ENCODE data around the gene THSD1.
A peak's percentile ranks its signal among the peaks of the same experiment; 100 is the strongest.

The THSD1 gene, protein sequence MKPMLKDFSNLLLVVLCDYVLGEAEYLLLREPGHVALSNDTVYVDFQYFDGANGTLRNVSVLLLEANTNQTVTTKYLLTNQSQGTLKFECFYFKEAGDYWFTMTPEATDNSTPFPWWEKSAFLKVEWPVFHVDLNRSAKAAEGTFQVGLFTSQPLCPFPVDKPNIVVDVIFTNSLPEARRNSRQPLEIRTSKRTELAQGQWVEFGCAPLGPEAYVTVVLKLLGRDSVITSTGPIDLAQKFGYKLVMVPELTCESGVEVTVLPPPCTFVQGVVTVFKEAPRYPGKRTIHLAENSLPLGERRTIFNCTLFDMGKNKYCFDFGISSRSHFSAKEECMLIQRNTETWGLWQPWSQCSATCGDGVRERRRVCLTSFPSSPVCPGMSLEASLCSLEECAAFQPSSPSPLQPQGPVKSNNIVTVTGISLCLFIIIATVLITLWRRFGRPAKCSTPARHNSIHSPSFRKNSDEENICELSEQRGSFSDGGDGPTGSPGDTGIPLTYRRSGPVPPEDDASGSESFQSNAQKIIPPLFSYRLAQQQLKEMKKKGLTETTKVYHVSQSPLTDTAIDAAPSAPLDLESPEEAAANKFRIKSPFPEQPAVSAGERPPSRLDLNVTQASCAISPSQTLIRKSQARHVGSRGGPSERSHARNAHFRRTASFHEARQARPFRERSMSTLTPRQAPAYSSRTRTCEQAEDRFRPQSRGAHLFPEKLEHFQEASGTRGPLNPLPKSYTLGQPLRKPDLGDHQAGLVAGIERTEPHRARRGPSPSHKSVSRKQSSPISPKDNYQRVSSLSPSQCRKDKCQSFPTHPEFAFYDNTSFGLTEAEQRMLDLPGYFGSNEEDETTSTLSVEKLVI

DNA sequence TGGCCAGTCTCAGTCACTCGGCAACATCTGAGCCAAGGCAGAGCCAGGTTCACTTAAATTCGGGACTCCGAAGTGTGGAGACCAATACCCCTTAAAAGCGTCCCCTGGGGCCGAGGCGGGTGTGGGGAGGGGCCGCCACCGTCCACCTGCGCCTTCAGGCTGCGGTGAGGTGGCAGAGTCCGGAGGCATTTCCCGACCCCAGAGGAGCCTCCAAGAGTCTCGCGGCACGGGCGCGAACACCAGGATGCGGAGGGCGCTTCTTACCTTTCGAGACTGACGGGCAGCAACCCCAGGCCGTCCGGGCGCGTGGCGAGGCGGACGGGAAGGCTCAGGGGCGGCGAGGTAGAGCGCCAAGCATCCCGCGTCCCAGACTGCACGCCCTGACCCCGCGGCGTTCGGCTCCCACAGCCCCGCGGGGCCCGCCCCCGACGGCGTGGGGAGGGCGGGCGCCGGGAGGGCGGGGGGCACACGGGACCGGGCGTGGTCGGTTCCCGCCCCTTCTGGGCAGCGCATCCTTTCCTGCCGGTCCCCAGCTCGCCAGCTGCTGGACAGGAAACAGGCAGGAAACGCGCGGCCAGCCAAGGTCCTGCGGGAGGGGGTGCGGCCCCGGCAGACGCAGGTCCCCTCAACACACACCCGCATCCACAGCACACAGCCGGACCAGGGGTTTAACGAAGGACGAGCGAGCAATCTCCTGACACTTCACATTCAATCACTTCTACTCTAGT, at the start of gene THSD1:
Gene THSD1, minus strand, starts transcription at position 406 of the 728 bp plus-strand sequence. CDS start 3,572 bp downstream, outside the sequence.
- DNase-seq (ENCODE audit: low read depth) = no peak

DNA sequence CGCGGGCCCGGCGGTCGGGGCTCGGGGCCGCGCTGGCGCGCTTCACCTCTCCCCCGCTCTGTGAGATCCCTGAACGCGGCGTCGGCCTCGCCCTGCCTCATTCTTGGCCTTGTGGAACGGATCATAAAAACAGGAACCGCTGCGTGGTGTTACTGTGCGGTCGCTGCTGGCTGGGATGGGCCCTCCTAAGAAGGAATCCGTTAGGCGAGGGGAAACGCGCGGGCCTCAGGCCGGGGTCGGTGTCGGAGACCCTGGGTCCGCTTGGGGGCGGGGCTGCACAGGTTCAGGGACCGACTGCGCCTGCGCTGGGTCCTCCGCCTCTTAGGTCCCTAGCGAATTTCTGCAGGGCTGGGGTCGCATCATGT, 49.7 kb upstream of the THSD1 start:
- DNase-seq (ENCODE audit: low read depth) = peak; percentile 59

DNA sequence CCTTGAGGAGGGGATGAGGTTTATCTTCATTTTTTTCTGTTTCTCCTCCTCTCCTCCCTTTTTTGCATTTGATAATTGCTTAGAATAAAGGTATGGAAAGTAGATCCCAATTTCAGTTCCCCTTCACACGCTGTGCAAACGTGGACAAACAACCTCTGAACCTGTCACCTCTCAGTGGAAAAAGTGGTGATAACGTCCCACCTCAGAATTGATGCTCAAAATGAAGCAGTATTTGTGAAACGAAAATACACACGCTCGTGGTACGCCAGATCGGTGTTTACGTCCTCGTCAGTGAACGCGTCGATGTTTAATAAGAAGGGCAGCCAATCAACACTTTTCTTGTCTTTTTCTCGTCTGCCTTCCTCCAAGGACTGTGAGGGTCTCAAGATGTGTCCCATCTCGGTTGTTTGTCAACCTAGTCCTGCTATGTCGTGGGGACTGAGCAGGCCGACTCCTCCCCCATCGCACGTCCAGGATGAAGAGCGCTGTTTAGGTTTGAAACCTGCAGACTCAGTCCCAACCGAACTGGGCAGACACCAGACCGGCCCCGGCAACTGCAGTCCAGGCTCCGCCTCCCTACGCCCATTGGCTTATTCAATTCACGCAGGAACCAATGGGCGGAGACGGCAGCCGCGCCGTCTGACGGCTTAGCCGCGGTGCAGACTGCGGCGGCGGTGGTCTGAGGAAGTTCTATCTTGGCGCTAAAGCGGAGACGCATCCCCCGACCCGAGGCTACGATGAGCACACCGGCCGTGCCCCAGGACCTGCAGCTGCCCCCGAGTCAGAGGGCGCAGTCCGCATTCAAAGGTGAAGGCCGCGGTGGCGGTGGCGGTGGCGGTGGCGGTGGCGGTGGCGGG, 49.1 kb upstream of the THSD1 start, which contains the start of gene CKAP2:
Gene CKAP2, plus strand, starts transcription at position 659 of the 857 bp plus-strand sequence. Its CDS starts 79 bp downstream, at position 738.
- DNase-seq (ENCODE audit: low read depth) = peak; percentile 87

DNA sequence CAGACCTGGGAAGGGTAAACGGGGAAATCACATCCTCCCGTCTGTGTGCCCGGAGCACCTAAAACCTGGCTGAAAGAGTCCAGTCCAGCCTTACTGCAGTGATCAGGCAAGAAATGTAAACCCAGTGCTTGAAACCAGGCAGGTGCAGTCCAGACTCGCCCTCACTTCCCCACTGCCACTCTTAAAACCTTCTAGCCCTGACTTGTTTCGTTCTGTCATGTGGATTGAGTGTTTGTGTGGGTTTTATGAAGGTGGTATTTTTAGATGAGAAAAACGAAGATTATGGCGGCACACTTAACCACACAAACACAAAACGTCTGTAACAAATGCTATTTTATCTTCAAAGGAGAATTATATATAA, 48.5 kb upstream of the THSD1 start:
- no peak for DNase-seq (ENCODE audit: low read depth)

DNA sequence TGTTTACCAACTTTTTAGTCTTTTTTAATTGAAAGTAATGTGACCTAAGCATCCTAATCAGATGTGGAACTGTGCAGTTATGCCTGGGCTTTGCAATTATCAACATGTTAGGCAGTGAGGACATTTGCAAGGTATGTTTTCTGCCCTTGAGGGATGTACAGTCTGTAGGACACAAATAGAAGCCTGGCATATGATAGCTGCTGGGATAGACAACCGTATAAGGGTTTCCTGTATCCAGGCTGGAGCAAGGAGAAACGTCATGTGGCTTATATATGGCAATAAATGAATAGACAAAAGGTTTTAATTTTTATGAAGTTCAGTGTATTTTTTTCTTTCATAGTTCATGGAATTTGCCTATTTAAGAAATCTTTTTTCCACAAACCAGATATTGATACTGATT, 46.5 kb upstream of the THSD1 start:
- no peak for DNase-seq (ENCODE audit: low read depth)

DNA sequence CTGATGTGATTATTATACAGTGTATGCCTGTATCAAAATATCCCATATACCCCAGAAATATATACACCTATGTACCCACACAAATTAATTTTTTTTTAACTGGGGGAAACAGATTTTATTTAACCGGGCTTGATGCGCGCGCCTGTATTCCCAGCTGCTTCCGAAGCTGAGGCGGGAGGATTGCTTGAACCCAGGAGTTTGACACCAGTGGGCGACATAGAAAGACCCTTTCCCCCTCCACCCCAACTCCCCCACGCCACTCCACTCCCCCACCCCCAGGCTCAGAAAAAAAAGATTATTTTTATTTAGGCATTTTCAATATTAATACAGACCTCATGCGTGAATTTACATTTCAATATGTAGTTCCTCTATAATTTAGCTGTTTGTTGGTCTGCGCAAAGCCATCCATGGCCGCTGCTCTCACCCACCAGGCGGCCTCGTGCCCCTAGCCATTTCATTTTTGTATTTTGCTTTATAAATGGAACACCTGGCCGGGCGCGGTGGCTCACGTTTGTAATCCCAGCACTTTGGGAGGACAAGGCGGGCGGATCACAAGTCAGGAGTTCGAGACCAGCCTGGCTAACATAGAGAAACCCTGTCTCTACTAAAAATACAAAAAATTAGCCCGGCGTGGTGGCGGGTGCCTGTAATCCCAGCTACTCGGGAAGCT, 45.3 kb upstream of the THSD1 start:
- DNase-seq (ENCODE audit: low read depth) = no peak

DNA sequence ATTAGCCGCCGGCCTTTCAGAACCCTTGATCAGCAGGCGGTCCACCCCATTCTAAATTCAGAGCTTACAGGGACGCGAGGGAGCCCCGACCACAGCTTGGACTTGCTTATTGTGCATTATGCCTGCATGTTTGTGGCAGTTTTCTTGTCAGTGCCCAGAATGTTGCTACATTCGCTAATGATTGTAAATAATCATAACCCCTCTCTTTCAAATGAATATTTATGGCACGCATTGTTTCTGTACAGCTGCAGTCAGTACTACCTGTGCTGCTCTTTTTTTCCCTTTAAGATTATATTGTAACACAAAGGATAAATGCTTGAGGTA, 44.8 kb upstream of the THSD1 start:
- DNase-seq (ENCODE audit: low read depth) = no peak

DNA sequence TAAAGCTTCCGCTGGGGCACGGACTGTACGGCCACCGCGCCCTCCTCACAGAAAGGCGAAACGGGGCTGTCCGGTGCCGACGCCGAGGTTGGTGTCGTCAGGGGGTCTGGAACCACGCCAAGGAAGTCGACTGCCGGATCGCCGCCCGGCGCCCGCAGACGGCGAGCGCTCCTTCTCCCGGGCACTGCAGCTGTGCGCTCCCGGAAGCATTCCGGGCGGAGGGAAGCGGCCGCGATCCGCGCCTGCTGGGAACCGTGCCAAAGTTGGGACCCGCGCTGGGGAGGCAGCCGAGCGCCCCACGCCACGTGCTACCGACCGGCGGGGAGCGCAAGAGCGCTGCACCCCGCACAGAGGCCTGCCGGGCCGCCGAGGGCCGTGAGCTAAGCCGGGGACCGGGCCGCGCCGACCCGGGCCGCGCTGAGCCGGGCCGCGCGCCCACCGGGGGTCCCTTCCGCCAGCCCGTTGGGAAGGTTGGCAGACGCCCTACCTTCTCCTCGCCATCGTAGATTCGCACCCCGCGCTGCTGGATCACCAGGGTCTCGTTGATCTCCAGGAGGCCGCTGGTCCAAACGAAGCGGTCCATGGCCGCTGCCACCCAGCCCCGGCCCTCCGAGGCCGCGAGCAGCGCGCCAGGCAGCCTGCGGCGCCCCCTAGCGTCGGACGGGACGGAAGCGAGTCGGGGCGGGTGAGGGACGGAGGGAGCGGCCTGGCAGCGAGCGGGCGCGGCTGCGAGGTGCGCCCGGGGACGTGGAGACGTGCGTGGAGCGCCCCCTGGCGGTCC, 44.2 kb upstream of the THSD1 start, which contains the start of gene VPS36:
Gene VPS36, minus strand, starts transcription at position 623 of the 781 bp plus-strand sequence. Its CDS starts 40 bp downstream, at position 583.
- peak; percentile 94 for DNase-seq (ENCODE audit: low read depth)

DNA sequence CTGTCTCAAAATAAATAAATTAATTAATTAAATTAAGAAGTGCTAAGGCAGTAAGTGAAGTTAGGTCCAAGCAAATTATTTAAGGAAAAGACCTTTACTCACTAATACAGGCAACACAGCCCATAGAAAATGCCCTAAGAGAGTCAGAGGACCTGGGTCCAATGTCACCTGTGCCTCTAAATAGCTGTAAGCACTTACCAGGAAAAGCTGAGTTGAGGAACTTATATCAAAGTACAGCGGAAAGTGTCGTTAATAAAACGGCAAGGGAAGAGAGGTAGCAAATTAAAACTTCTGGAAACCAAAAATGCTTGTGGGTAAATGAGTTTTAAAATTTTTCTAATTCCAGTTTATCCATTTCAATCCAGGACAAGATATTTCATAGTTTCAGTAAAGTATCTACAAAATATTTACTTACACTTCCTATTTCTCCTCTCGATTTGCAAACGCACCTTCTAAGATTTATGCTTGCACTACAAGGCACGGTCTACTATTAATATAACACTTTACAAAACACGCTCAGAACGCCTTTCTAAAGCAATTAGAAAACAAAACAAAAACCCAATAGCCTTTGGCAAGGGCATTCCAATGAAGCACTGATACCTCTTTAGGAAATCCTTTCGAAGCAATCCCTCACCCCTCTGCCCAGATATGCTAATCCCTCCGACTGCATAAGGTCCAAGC, 43.5 kb upstream of the THSD1 start:
- no peak for DNase-seq (ENCODE audit: low read depth)

DNA sequence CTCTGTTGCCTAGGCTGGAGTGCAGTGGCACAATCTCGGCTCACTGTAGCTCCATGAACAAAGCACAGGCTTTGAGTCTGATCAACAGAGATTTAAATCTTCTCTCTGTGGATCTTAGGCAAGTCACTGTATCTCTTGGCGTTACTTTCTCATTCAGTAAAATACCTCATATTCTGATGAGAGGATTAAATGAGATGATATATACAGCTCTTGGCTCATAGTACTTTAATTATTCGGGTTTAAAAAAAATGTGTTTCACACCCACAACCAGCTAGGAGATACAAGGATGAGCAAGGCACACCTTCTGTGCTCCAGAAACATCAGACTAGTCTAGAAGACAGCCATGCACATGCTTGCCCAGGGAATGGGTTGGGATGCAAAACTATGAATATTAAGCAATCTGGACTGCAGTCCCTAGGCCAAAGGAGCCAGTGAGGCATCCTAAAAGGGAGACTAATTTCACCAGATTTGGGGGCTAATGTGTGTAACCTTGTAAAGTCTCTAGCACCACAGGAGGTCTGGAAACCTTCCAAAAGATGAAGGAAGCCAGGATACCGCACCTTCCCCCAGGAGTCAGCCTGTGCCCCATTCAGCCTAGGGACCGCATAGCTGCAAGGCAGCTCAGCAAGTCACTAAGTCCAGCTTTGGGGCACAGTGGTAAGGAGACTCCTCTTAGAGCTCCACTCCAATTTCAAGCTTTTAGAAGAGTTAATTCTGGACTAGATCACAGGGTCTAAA, 42.0 kb upstream of the THSD1 start:
- no peak for DNase-seq (ENCODE audit: low read depth)

DNA sequence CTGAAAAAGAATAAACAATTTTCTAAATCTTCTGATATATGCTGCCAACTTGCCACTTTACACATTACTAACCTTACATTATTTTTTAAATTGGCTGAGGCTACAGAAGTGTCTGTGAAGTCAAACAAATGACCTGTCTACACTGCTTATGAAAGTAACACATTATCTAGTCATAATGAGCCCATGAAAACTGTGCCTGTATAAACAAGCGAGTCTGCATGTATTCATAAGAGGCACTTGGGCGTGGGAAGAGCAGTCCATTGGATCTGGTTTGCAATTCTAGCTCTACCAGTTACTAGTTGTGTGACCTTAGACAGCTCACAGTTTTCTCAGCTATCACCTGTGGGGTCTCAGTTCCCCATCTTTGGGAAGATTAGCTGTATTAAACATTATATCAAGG, 41.4 kb upstream of the THSD1 start:
- DNase-seq (ENCODE audit: low read depth) = no peak

DNA sequence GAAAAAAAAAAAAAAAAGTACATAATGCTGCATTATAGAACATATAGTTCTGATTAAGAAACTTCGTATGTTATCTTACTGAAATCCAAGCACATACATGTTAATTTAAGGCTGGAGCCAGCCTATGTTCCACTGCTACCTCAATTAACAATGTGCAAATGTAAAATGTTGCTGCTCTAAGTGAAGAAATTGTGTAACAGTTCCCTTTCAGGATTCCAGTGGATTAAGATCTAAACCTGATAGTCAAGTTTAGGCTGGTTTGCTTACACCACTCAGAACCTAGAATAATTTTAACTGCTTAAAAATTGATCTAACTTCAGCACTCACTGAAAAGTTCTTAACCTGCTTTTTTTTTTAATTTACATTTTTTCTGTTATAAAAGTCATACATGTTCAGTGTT, 40.3 kb upstream of the THSD1 start:
- DNase-seq (ENCODE audit: low read depth) = no peak

DNA sequence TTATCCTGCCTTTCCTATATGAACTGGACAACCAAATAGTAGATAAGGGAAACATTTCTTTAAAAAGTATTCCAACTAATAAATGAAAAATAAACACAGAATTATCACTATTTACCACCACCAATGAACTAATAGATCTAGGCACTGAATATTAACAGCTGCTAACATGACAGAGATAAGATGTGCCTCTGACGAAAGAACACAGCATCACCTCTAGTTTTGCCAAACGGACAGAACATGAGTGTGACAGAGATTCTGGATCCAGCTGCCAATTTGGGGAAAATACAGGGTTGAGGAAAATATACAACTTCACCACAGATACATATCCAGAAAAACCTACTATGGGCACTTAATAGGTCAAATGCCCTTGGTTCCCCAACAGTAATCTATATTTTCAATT, 26.5 kb upstream of the THSD1 start:
- no peak for DNase-seq (ENCODE audit: low read depth)

DNA sequence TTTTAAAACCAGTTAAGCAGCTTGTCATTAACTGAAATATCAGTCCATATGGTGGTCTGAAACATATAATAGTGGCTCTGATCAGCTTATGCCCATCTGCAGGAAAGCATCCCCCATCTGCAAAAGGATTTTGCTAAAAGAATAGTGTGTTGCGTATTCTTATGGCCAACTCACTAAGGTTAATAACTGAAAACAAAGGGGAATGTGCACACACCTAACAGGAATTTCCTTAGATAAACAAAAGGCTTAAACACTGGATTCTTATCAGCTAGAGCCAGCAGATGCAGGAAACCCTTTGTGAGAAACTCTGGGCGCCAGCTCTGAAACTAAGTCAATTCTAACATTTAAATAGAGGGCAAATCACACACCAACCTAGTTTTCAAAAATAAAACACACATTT, 22.3 kb upstream of the THSD1 start:
- DNase-seq (ENCODE audit: low read depth) = no peak

DNA sequence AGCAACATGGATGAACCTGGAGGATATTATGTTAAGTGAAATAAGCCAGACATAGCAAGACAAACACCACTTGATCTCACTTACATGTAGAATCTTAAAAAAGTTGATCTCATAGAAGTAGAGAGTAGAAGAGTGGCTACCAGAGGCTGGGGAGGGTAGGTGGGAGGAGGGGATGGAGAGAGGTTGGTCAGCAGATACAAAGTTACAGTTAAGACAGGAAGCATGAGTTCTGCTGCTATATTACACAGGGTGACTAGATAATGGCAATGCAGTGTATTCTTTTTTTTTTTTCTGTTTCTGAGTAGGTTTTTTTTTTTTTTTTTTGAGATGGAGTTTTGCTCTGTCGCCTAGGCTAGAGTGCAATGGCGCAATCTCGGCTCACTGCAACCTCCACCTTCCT, 15.2 kb upstream of the THSD1 start:
- no peak for DNase-seq (ENCODE audit: low read depth)

DNA sequence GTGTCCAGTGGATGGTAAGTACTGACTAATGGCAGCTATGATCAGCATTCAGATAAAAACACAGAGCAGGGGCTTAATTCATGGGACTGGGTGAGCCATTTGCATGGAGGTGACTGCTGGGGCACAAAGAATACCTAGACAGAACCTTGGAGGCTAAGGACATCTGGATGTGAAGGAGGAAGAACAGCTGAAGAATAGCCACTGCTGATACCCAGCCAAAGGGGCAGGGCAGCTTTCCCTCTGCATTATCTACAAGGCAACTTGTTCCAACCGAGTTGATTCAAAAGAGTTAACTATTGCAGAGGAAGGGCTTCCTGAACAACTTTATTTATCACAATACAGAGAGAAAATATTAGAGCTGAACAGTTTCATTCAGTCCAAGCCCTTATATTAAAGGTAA, 13.1 kb upstream of the THSD1 start:
- no peak for DNase-seq (ENCODE audit: low read depth)

DNA sequence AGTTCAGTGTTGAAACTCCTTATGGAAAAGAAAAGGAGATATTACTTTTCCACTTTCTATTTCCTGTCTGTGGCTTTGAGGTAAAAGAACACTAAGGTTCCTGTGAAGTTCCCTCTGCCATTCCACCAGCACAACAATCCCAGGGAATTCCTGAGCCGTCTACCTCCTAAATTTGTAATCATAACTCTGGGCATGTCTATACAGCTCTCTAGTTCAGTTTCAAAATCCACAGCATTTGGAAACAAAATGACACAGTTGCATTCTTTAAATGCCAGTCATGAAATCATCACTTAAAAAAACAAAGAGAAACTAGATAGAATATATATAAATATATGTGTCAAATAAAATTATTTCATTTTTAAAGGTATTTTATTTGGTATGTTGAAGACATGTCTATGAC, 9.0 kb upstream of the THSD1 start:
- no peak for DNase-seq (ENCODE audit: low read depth)

DNA sequence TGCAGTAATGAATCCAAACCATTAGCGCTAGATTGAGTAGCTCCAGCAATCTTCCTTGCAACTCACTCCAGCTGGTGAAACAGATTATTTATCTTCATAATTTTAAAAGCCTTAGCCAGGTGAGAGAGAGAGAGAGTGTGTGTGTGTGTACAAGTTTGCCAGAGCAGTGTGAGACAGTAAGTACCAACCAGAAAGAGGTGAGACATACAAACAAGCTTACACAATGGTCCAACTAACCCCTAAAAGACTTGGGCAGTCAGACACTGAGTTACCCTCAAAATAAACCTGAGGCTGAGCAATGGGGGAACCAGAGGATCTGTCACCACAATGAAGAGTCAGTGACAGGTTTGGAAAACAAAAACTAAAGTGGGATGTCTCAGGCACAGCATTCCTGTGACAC, 8.1 kb upstream of the THSD1 start:
- no peak for DNase-seq (ENCODE audit: low read depth)

DNA sequence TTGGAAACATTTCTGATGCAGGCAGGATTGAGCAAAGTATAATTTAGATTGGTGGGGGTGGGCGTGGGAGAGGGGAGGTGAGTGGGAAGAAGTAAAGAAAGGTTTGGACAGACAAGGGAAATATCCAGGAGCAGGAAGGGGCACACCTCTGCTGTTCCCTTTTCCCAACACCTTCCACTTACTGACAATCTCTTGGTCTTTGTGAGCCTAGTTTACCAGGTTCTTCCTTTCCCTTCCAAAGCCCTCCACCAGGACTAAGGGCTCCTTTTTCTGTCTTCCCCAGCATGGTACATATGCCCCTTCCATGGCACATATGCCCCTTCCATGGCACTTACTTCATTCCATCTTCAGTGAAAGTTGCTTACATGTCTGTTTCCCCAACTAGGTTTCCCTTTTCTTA, 6.2 kb upstream of the THSD1 start:
- DNase-seq (ENCODE audit: low read depth) = no peak
